ENCODE results near the gene NDUFB8. TPM values are rescaled to one million over a fixed set of nuclear protein-coding genes. Genes with fewer than 3 reads are reported as not detected.

Gene NDUFB8
- total RNA-seq, 2 experiments from 2014 or later, result 209 to 288 TPM

GRCh38 chr10:100553929-100554328, 24.3 kb upstream of the NDUFB8 start:
- no peak overlapping the region for H3K4me3 ChIP-seq (ENCODE audit: low read depth, low read length, poor library complexity, severe bottlenecking)
- H3K9me2 ChIP-seq (ENCODE audit: insufficient read depth, low read length), result no peaks in the 10 kb centered on the region
- H3K27ac ChIP-seq (ENCODE audit: low read depth, low read length, poor library complexity, severe bottlenecking), result no peak overlapping the region
- POLR2A ChIA-PET, result interaction anchor here (1.4 to 1.5 kb wide), 2 partner anchors 9 to 18 kb away, joined by 3 to 6 read pairs; partner anchors contain the start of gene HIF1AN
- BruUV-seq (replicated peaks), result no TSS peak
- H3K36me3 ChIP-seq (ENCODE audit: insufficient read depth, low read length), result peaks cover 37% of the 10 kb centered on the region
- DNase-seq (ENCODE audit: low spot score), result no peak
- no peaks in the 10 kb centered on the region for H4K20me1 ChIP-seq (ENCODE audit: insufficient read depth, low read length)
- no peaks in the 10 kb centered on the region for H3K4me1 ChIP-seq (ENCODE audit: insufficient read depth, low read length, poor library complexity, severe bottlenecking)
- no peak overlapping the region for H3K4me2 ChIP-seq (ENCODE audit: low read length)
- TF ChIP-seq CTCF (conservative IDR thresholded peaks at IDR 0.05; ENCODE audit: low read length) (no peak), EZH2phosphoT487 (IDR thresholded peaks at IDR 0.05; ENCODE audit: borderline replicate concordance, low read depth, low read length) (no peak)
- H2AFZ ChIP-seq (ENCODE audit: low read length), result no peak overlapping the region
- intact Hi-C loops (cut with micrococcal nuclease; ENCODE audit: unreplicated experiment), result no loop called here
- no peaks in the 10 kb centered on the region for H3K79me2 ChIP-seq (ENCODE audit: insufficient read depth, low read depth, low read length)
- H3K9me3 ChIP-seq (ENCODE audit: low read length), result no peaks in the 10 kb centered on the region
- CTCF ChIA-PET (ENCODE audit: unreplicated experiment), result no interaction called here

GRCh38 chr10:100551738-100552137, 22.1 kb upstream of the NDUFB8 start:
- Histone ChIP-seq H3K9me3 (ENCODE audit: low read length) (no peaks in the 10 kb centered on the region), H3K79me2 (ENCODE audit: insufficient read depth, low read depth, low read length) (no peaks in the 10 kb centered on the region), H3K27ac (ENCODE audit: low read depth, low read length, poor library complexity, severe bottlenecking) (no peak overlapping the region), H3K4me2 (ENCODE audit: low read length) (no peak overlapping the region), H3K9me2 (ENCODE audit: insufficient read depth, low read length) (no peaks in the 10 kb centered on the region), H4K20me1 (ENCODE audit: insufficient read depth, low read length) (no peaks in the 10 kb centered on the region), H3K4me1 (ENCODE audit: insufficient read depth, low read length, poor library complexity, severe bottlenecking) (no peaks in the 10 kb centered on the region), H2AFZ (ENCODE audit: low read length) (no peak overlapping the region), H3K36me3 (ENCODE audit: insufficient read depth, low read length) (peaks cover 59% of the 10 kb centered on the region), H3K4me3 (ENCODE audit: low read depth, low read length, poor library complexity, severe bottlenecking) (no peak overlapping the region)
- no TSS peak for BruUV-seq (replicated peaks)
- TF ChIP-seq EZH2phosphoT487 (IDR thresholded peaks at IDR 0.05; ENCODE audit: borderline replicate concordance, low read depth, low read length) (no peak), CTCF (conservative IDR thresholded peaks at IDR 0.05; ENCODE audit: low read length) (no peak)
- intact Hi-C loops (cut with micrococcal nuclease; ENCODE audit: unreplicated experiment), result no loop called here
- POLR2A ChIA-PET, result interaction anchor here (1.3 kb wide), 1 partner anchor 9 kb away, joined by 3 read pairs; no protein-coding TSS in a partner anchor
- no peak for DNase-seq (ENCODE audit: low spot score)
- CTCF ChIA-PET (ENCODE audit: unreplicated experiment), result no interaction called here

GRCh38 chr10:100551196-100551595, 21.5 kb upstream of the NDUFB8 start:
- no peak overlapping the region for H2AFZ ChIP-seq (ENCODE audit: low read length)
- H4K20me1 ChIP-seq (ENCODE audit: insufficient read depth, low read length), result no peaks in the 10 kb centered on the region
- H3K79me2 ChIP-seq (ENCODE audit: insufficient read depth, low read depth, low read length), result no peaks in the 10 kb centered on the region
- intact Hi-C loops (cut with micrococcal nuclease; ENCODE audit: unreplicated experiment), result no loop called here
- ChIA-PET POLR2A (interaction anchor here (0.6 to 1.3 kb wide), 2 partner anchors 9 to 1655 kb away, joined by 3 read pairs; no protein-coding TSS in a partner anchor), CTCF (ENCODE audit: unreplicated experiment) (no interaction called here)
- H3K4me3 ChIP-seq (ENCODE audit: low read depth, low read length, poor library complexity, severe bottlenecking), result no peak overlapping the region
- H3K9me2 ChIP-seq (ENCODE audit: insufficient read depth, low read length), result no peaks in the 10 kb centered on the region
- H3K9me3 ChIP-seq (ENCODE audit: low read length), result no peaks in the 10 kb centered on the region
- H3K36me3 ChIP-seq (ENCODE audit: insufficient read depth, low read length), result peaks cover 64% of the 10 kb centered on the region
- no peak overlapping the region for H3K27ac ChIP-seq (ENCODE audit: low read depth, low read length, poor library complexity, severe bottlenecking)
- BruUV-seq (replicated peaks), result no TSS peak
- DNase-seq (ENCODE audit: low spot score), result no peak
- no peak for TF ChIP-seq CTCF (conservative IDR thresholded peaks at IDR 0.05; ENCODE audit: low read length)
- no peak for TF ChIP-seq EZH2phosphoT487 (IDR thresholded peaks at IDR 0.05; ENCODE audit: borderline replicate concordance, low read depth, low read length)
- H3K4me1 ChIP-seq (ENCODE audit: insufficient read depth, low read length, poor library complexity, severe bottlenecking), result no peaks in the 10 kb centered on the region
- no peak overlapping the region for H3K4me2 ChIP-seq (ENCODE audit: low read length)

Data from OCI-LY7 (cell line).